Skin of body (tissue), 2 donors: ENCODE results near the gene PCNT. TPM values are rescaled to one million over a fixed set of nuclear protein-coding genes. Genes with fewer than 3 reads are reported as not detected.

Experiments used
- DNase-seq: peaks from one replicate; lab custom pipeline; 2025; lab: John Stamatoyannopoulos, UW
- total RNA-seq: library from RNA; depleted of rRNA; stranded (reverse); fragments of >200 nt; gene quantifications from one replicate; pipeline ENCODE4 v1.2.3, GENCODE V29; 2014

Gene PCNT, protein sequence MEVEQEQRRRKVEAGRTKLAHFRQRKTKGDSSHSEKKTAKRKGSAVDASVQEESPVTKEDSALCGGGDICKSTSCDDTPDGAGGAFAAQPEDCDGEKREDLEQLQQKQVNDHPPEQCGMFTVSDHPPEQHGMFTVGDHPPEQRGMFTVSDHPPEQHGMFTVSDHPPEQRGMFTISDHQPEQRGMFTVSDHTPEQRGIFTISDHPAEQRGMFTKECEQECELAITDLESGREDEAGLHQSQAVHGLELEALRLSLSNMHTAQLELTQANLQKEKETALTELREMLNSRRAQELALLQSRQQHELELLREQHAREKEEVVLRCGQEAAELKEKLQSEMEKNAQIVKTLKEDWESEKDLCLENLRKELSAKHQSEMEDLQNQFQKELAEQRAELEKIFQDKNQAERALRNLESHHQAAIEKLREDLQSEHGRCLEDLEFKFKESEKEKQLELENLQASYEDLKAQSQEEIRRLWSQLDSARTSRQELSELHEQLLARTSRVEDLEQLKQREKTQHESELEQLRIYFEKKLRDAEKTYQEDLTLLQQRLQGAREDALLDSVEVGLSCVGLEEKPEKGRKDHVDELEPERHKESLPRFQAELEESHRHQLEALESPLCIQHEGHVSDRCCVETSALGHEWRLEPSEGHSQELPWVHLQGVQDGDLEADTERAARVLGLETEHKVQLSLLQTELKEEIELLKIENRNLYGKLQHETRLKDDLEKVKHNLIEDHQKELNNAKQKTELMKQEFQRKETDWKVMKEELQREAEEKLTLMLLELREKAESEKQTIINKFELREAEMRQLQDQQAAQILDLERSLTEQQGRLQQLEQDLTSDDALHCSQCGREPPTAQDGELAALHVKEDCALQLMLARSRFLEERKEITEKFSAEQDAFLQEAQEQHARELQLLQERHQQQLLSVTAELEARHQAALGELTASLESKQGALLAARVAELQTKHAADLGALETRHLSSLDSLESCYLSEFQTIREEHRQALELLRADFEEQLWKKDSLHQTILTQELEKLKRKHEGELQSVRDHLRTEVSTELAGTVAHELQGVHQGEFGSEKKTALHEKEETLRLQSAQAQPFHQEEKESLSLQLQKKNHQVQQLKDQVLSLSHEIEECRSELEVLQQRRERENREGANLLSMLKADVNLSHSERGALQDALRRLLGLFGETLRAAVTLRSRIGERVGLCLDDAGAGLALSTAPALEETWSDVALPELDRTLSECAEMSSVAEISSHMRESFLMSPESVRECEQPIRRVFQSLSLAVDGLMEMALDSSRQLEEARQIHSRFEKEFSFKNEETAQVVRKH (N-terminal part only)
- 27.8 TPM for total RNA-seq

DNA sequence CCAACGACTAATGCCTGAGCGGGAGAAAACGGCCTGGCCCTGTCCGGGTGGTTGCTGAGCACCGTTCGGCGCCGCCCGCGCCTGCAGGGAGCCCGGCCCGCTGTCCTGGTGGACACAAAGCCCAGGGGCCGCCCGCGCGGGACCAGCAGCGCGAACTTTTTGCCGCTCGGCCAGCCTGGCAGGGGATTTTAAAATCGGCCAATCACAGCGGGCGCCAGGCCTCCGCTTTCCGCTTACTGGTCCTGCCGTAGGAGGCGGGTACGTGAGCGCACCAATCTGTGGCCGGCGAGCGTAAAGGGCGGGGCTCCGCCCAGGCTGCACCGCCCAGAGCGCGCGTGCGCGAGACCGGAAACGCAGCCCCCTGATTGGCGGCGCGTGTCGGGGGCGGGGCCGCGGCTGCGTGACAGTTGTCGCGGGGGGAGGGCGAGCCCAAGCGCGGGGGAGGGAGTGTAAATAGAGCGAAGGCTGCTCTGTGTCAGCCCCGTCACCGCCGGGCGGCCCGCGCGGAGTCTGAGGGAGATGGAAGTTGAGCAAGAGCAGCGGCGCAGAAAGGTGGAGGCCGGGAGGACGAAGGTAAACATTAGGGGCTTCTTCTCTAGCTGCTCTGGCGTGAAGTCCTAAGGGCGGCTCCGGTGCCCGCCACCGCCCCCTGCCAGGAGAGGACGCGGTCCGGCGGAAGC, at the start of gene PCNT, which contains the start of gene C21orf58:
Gene PCNT, plus strand, starts transcription at position 447 of the 680 bp plus-strand sequence. Its CDS starts 73 bp downstream, at position 520.
Gene C21orf58, minus strand, starts transcription at position 161 of the 680 bp plus-strand sequence. CDS start 1,132 bp downstream, outside the sequence.
- DNase-seq: peak; percentile 98

DNA sequence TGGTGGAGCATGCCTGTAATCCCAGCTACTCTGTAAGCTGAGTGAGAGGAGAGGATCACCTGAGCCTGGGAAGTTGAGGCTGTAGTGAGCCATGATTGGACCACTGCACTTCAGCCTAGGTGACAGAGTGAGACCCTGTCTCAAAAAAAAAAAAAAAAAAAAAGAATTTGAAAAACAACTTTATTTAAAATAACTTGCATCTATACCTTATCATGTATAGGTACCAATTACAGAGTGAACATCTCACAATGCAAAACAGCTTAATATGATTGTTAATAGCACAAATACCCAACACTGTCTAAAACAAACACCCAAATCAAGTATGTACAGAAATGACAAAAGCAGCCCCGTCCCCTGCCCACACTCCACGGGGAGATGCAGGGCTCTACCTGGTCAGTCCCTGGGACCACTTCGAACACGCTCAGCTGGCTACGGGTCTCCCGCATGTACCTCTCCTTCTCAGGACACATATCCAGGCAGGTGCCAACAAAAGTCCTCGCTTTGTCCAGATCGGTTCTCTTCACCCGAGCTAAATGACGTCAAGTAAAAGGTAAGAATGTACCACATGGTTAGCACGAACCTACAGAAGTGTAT, 49.1 kb upstream of the PCNT start:
- no peak for DNase-seq

DNA sequence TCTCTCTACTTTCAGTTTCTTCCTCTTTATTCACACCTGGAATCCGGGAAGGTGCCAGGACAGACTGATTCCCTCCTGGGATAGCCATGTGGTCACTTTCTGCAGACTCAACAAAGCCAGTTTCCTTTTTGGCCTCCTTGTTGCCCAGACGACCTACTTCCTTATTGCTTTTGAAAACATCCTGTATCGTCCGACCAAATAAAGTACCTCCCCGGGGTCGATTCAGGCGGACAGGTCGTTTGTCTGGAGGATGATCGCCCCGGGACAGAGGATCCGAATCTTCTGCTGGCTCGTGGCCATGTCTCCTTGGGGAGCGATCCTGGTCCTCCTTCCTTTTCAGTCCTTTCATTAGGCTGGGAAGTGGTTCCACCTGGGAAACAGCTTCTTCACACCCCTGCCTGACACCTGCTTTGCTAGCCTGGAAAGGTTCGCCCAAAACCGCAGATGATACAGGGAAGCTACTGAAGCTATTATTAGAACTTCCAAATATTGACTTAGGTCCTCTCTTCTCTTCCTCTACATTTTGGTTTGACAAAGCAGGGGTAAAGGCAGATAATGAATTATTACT, 39.8 kb upstream of the PCNT start:
- DNase-seq: no peak

DNA sequence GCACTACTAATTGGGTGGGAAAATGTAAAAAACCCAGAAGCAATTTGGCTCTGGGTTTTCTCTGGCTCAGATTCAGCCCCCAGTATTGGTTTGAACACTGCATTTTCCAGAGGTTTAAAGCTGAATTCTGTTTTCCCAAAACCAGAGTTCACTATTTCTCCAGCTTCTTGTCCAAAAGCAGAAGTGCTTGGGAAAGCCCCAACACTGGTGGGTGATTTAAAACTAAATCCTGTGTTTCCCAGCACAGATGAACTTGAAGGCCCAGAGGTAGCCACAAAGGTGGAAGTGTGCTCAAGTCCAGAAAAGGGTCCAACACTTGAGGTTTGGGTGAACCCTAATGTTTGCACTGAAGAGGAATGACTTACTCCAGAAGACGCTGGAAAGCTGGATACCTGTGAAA, 39.2 kb upstream of the PCNT start:
- no peak for DNase-seq

DNA sequence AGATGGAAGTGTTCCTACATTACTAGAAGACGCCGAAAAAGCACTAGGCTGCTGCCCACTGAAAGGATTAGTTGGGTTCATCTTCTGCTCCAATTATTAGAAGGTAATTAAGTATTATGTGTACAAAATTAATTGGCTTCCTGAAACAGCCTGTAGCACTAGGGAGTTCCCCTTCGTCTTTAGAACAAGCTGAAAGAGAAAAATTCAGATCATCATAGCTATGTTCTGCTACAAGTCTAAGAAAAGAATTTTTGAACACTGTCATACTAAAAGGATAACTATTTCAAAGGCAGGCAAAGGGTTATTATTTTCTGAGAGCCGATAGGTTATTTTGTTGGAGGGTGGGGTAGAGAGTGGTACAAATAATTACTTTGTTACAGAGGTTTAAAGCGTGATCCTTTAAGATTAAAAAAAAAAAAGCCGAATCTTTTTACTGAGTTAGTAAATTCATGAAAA, 38.7 kb upstream of the PCNT start, which contains the start of gene MCM3AP:
Gene MCM3AP, minus strand, starts transcription at position 406 of the 456 bp plus-strand sequence. Its CDS starts 325 bp downstream, at position 81.
- DNase-seq: no peak

DNA sequence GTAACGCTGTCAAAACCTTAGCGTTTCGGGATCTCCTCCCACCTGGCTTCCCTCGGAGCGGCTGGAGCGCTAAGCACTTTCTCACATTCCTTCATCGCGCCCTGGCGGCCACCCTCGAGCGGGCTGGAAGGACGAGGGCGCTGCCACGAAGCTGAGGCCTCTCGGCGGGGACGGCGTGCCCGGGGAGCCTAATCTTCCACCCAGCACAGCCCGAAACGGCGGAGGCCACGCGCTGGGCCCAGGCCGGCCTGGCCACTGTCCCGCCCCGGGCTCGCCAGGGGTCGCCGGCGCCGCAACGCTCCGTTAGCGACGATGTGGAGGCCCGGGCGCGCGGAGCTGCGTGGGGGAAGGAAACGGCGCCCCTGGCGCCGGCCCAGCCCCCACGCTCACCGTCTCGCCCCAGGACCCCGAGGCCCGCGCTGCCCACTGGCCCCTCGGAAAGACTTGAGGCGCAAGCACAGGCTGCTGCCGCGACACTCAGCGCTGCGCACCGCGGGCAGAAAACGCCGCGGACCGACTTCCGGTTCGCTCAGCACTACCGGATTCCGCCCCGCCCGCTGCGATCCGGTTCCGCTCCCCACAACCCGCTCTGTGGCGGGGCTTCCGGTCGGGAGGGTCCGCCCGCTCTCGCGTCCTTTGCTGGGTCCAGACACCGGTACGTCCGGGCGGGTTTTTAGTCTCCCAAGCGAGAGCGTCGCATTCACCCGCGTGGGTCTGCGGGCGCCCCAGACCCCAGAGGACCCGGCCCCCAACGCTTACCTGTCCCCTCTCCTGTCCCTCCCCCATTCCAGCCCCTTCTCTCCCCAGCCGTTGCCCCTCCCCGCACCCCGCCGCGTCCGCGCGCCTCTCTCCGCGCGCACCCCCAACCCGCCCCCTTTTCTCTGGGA, 38.0 kb upstream of the PCNT start, which contains the start of gene YBEY:
Gene YBEY, plus strand, starts transcription at position 582 of the 887 bp plus-strand sequence. CDS start 572 bp downstream, outside the sequence.
- peak; percentile 83 for DNase-seq

DNA sequence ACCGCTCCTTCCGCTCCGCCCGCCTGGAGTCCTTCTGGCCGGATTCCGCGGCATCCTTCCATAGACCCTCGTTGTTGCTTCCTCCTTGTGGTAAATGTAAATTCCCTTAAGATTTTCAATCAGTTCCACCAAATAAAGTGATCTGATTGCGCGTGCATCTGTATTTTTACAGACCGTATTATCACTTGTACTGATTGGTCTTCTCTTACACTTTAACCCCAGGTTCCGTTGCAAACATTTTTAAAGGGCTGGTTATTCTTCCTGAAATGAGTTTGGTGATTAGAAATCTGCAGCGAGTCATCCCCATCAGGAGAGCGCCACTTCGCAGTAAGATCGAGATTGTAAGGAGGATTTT, 37.3 kb upstream of the PCNT start:
- peak; percentile 77 for DNase-seq

DNA sequence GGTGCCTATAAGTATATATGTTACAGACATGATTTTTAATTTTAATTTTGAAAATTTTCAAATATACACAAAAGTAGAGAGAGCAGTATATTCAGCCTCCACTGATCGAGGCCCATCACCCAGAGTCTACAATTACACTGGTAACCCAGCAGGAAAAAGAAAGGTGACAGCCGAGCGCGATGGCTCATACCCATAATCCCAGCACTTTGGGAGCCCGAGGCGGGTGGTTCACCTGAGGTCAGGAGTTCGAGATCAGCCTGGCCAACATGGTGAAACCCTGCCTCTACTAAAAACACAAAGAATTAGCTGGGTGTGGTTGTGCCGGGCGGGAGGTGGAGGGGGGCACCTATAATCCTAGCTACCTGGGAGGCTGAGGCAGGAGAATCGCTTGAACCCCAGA, 36.4 kb upstream of the PCNT start:
- no peak for DNase-seq

DNA sequence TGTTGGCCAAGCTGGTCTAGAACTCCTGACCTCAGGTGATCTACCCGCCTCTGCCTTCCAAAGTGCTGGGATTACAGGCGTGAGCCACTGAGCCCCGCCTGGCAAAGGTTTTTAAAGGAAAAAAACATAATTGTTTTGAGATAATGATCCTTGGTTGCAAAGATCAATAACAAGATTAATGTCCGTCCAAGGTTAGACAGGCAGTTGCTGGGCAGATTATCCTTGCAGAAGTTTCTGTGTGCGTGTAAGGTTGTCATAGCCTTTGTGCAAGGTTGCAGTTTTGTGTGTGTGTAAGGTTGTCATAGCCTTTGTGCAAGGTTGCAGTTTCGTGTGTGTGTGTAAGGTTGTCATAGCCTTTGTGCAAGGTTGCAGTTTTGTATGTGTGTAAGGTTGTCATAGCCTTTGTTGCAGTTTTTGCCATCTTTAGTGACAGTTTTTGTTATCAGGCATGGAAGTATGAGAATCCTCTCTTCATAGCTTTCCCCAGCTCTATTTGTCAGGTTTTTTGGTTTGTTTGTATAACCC, 34.2 kb upstream of the PCNT start:
- no peak for DNase-seq

DNA sequence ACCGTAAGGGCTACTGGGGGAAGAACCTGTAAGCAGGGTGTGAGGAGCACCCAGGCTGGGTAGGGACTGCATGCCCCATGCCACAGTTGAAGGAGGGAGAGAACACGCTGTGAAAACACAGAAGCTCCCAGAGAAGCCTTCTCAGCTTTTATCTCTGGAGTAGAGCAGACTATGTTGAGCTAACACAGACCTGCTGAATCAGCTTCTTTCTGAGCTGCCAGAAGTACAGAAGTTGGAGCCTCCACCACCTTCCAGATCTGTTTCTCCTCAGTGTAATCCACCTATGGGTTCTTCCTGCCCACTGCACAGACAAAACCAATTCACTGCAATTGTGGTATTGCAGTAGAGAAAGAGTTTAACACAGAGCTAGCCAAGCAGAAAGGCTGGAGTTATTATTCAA, 32.4 kb upstream of the PCNT start:
- no peak for DNase-seq

DNA sequence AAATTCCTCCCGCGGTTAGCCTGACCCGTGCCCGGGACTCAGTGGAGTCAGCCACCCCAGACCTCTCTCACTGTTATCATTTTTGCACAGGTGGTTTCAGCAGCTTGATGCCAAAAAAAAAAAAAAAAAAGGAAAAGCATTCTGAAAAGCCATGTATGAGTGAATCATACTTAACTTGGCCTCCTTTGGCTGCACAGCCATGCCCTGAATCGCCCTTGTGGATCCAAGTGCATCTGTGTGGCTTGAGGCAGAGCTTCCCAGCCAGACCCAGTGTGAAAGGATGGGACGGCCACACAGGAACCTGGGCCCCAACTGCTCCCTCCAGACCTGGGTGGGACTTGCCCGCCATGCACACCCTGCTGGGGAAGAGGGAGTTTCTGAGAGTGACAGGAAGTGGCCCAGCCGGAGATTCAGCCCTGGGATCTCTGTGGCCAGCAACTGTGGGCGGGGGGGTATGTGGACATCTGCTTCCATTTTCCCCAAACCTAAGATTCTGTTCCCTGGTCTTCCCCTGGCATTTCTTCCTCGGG, 29.2 kb upstream of the PCNT start:
- no peak for DNase-seq

DNA sequence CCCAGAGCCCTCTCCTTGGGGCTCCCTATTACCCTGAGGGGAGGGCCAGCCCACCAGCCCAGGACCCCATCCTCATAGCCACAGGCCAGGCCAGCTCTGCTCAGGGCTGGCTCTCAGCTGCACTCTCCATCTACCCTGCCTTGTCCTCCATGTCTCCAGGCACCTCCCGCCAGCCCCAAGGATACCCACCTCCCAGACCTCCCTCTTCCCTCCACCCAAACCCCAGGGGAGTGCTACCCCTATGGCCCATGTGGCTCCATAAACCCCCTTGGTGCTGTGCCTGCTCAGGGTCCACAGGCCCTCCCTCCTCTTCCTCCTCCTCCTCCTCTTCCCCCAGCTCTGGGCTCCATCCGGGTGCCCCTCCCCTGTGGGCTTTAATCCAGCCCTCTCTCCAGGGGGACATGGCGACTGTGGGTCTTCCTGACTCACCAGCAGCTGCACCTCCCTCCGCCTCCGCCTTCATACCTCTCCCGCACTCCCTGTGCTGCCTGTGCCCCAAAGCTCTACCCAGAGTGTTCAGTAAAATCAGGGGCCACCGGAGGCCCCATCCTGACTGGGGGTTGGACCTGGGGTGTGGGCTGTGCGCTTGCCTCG, 28.7 kb upstream of the PCNT start:
- no peak for DNase-seq

DNA sequence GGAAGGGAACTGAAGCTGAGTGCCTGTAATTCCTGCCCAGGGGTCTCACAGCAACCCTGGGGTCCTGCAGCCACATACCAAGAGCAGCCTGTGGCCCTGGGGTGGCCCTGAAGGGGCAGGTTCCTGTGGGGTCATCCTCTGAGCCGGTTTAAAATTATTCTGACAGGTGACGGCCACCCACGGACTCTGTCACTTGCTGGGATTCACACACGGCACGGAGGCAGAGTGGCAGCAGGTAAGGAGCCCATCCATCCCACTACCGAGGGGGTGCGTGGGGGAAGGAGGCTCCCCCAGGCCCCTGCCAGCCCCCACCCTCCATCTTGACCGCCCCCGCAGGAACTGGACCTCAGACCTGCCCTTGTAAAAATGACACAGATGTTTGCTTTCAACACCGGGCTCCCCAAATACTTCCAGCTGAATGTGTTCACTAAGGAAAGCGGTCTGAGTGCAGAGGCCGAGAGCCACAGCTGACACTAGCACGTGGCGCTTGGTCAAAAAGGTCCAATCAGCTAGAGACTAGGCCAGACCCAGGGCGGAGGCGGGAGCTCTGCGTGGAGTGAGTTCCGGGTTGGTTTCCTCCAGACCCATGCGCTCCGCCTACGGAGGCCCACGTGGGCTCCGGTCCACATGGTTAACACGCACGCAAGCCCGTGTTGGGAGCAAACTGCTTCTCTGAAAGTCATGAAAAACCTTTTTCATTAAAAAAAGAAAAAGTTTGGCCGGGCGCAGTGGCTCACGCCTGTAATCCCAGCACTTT, 27.8 kb upstream of the PCNT start:
- peak; percentile 82 for DNase-seq

DNA sequence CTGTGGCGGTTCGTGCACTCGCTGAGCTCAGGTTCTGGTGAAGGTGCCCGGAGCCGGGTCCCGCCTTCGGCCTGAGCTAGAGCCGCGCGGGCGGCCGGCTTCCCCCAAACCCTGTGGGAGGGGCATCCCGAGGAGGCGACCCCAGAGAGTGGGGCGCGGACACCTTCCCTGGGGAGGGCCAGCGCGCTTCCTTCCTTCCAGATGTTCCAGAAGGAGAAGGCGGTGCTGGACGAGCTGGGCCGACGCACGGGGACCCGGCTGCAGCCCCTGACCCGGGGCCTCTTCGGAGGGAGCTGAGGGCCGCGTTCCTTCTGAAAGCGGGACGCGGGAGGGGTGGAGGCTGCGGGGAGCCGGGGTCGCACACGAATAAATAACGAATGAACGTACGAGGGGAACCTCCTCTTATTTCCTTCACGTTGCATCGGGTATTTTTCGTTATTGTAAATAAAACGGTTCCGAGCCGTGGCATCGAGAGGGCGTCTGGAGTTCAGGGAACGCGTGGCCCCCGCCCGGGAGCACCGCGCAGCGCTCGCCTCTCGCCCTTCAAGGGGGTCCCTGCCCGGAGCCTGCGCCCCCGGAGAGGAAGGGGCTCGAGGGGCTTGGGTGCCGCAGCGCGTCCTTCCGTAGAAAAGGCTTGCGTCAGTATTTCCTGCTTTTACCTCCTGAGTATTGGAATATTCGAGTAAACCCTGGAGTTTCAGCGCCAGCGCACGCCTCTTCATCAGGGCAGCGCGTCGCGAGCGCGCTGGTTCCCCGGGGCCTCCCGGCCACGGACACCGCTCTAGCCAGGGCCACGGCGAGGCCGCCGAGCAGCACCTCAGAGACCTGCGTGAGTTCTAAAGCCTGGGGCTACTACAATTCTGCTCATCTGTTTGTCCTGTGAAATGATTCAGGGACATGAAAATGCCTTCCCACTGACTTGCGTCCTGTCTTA, 26.4 kb upstream of the PCNT start:
- DNase-seq: peak; percentile 31

DNA sequence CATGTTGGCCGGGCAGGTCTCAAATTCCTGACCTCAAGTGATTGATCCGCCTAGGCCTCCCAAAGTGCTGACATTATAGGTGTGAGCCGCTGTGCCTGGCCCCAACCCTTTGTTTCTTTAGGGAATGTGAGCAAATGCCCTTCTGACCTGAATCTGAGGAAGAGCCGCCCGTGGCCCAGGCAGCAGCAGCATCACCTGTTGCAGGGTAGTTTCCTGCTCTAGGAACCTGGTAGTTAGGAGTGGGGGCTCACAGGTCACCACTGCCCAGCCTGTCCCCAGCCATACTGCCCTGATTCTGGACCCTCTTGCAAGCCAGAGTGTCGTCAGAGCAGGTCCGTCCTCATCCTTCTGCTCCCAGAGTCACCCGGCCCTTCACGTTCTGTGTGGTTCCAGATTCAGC, 24.8 kb upstream of the PCNT start:
- DNase-seq: no peak

DNA sequence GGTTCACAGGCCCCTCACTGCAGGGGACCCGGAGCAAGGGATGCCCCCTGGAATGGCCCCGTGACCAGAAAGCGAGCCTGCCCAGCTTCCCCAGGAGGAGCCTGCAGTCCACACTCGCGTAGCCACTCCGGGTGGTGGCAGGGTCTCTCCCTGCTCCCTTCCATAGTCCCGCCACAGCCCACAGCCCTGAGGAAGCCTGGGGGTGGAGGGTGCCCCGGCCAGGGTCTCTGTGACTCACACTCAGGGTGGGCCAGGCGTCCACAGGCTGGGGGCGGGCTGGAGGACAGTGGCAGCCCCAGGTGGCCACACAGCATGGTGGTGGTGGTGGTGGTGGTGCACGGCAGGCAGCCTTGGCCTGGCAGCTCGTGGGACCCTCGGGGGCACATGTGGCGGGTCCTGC, 22.2 kb upstream of the PCNT start:
- no peak for DNase-seq
